ENCODE results near the gene ZNF683.

Gene ZNF683

DNA sequence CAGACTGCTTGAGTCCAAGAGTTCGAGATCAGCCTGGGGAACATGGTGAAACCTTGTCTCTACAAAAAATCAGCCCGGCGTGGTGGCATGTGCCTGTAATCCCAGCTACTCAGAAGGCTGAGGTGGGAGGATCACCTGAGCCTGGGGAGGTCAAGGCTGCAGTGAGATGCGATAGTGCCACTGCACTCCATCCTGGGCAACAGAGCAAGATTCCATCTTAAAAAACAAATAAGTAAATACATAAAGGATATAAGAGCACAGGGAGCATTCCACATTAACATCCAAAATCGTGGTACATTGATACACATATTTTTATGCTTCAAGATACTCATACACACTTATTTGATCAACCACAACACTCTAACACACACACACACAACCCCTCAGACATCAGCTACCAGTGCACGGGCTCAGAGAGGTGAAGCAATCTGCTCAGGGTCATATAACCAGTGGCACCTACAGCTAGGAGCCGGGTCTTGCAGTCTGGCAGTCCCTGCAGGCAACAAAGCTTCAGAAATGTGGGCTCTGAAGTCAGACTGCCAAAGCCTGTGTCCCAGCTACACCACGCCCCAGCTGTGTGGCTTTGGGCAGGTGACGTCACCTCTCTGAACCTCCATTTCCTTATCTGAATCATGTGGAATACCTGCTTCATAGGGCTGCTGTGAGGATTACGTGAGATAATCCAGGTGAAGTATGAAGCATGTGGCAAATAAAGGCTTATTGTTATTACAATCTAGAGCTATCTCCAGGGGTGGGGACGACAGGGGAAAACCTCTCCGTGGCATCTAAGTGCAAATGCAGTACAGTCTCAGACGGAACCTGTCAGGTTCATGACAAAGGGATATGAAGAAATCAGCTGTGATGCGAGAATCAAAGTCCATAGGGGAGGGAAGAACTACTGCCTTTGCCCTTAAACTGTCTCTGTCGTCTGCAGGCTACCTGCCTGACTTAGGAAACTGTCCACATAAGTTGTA lies 13.9 kb downstream of the ZNF683 start:
- DNase-seq (ENCODE audit: low spot score) = peak; percentile 43

DNA sequence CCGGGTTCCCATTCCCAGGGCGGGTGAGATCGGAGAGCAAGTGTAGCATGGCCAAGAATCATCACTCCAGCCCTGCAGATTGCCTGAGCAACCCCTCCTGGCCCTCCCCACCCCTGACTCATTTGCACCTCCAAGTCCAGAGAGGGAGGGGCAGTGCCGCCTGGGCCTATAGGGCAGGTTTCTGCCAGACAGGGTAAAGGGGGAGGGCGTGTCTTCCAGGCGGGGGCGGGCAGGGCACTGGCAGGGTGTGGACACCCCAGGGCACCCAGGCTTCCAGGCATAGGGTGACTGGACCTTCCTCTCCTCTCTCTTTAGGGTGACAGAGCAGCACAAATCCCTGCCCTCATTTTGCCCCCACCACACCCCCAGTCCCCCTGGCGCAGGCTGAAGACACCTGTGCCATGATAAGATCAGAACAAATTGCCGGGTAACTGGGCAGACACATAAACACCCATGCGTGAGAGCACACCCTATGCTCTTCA lies 15.4 kb downstream of the ZNF683 start:
- DNase-seq (ENCODE audit: low spot score) = no peak

DNA sequence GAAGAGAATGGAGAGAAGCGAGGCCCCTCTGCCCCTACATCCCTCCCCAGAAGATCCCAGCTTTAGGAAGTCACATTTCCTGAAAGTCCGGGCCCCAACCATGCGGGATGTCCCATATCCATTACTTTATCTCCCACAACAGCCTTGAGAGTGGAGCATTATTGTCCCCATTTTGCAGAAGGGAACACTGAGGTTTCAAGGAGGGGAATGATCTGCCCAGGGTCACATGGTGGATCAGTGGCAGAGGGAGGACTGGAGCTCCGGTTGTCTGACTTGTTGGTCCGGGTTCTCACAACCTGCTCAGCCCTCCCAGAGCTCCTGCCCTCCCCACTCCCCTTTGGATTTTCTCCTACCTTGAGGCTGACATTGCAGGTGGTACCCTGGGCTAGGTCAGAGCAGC lies 16.4 kb downstream of the ZNF683 start:
- no peak for DNase-seq (ENCODE audit: low spot score)

DNA sequence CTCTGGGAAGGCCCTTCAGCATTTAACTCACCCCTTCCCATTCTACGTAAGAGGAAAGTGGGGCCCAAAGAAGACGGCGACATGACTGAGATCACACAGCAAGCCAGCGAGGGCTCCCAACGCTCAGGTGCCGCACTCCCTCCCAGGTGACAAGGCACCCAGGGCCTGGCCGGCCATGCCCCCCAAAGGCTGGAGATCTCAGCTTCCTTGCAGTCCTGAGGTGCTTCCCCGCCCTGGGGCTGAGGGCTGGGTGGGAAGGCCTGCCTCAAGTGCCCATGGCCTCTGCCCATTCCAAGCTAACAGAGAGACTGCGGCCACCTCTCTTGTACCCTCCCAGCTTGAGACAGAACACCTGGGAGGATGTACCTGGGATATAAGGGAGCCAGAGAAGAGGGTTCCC lies 17.6 kb downstream of the ZNF683 start:
- no peak for DNase-seq (ENCODE audit: low spot score)

DNA sequence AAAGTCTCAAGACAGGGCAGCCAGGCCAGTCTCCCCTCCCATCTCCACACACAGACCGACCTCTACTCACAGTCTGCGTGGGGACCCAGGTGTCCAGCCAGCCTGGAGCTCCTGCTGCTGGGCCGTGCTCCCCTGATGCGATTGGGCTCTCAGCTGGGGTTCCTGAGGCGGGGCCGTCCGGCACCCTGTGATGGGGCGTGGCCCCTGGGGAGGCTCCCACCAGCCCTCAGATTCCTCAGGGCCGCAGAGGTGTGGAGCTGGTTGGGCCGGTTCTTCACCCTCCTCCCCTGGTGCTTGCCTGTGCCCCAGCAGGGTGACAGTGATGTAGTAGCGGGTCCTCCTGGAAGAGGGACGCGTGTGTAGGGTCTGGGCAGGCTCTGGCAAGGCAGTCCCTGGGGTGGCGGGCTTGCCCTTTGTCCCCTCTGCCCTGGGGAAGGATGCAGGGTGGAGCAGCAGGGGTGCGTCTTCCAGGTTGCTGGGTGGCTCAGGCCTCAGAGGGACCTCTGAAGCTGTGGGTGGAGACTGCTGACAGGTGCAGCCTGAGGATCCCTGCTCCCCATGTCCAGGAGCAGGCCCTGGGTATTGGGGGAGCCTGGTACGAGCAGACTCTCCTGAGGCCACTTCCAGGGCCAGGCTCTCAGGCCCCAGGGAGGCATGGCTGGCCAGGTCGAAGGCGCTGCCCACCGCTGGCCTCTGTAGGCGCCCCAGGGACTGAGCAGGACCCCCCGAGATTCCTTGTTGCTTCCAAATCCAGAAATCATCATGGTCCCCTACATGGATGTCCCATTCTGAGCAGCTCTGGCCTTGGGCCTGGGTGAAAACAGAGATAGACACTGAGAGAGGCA lies 18.4 kb downstream of the ZNF683 start, which contains the start of gene CRYBG2:
Gene CRYBG2, minus strand, starts transcription at position 155 of the 845 bp plus-strand sequence. CDS start 7,473 bp downstream, outside the sequence.
- no peak for DNase-seq (ENCODE audit: low spot score)

DNA sequence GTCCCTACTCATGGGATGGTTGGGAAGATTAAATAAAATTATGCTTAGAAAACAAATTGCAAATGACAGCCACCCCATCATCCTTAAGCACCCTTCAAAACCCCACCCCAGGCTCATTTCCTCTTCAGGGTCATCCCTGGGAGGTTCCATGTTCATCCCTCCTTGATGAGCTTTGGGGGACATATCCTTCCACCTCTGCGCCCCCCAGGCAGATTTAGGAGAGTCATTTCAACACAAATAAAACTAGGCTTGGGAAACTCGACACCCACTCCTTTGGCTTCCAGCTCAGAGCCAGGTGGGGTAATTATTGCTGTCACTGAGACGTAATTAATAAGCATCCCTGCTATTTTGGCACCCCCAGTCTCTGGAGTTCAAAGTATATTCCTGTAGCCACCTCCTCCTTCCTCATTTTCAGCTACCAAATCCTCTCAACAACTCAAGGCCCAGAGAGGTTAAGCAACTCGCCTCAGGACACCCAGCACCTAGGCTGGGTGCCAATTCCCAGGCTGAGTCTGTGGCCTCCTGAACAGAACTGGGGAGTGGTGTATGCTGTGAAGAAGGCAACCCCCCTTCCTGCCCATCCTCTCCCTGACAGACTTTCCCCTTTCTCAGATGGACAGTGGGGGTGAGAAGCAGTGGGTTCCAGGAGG lies 19.2 kb downstream of the ZNF683 start:
- no peak for DNase-seq (ENCODE audit: low spot score)

DNA sequence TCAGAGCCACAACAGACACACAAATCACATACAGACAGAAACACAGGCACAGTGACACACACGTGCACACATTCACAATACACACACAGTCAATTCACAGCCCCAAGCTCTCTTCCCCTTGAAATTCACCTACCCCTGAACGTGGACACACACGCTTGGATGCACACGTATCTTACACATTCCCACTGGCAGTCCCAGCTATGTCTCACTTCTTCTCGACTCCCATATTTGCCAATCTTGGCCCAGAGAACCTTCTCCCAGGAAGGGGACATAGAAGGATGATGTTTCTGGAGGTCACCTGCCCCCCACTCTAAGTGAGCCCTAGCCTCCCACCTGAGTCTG lies 20.2 kb downstream of the ZNF683 start:
- DNase-seq (ENCODE audit: low spot score) = no peak

DNA sequence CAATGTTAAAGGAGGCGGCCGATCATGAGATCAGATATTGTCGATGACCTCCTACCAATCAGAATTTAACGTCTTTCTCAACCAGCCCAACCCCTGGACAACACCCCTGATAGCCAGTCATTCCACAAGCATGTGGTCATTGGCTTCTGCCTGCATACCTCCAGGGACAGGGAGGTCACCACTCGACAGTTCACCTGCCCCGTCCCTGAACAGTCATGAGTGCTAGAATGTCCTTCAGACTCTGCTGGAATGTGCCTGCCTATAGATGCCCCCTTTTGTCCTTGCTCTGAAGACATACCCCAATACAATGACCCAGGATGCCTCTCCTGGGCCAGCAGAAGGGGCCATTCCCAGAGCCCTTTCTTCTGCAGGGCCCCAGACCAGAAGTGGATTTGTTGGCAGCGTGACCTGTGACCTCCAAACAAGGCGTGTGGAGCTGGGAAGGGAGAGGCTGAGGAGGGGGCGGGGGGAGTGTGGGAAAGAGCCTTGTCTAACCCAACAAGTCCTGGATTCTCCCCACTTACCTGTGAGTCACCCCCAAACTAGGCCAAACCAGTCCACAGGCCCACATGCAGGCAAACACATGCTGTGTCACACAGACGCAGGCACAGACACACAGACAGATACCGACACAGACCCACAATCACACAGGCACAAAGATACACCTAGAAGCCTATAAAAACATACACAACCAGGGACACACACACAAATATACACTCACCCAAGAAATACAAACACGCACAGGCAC lies 20.8 kb downstream of the ZNF683 start:
- peak; percentile 43 for DNase-seq (ENCODE audit: low spot score)

DNA sequence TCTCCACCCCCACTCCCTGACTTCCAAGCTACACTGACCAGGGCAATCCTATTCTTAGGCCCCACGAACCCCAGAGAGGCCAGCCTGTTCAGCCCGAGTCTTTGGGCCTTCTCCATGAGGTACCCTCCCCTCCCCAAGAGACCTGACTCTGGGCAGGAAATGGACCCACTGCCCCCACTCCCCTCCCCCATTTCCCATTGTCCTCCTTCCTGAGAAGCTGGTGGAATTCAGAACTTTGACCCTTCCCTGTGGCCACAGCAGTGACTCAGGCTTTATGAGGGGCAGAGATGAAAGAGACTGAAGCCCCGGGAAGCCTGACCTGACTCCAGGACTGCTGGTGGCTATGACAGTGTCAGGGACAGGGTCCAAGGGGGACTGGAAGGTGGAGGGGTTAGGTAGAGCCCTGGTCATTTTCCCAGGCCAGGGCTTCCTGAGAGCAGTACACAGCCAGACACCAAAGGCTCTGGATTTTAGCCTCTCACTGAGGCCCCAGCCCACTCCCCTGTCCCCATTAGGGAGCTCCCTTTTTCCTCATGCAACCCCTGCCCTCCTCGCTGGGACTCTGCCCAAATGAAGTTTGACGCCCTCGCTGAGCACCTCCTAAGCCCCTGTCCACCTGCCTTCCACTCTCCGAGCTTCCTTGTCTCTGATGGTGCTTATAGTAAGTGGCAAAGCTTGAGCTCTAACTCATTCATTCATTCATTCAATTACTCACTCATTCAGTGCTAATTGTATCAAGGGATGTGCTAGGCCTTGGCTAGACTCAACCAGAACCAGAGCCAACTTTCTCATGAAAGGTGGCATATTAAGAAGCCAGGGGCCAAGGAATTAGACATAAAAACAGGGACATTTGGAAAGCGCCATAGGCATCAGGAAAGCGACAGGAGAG lies 21.6 kb downstream of the ZNF683 start:
- no peak for DNase-seq (ENCODE audit: low spot score)

DNA sequence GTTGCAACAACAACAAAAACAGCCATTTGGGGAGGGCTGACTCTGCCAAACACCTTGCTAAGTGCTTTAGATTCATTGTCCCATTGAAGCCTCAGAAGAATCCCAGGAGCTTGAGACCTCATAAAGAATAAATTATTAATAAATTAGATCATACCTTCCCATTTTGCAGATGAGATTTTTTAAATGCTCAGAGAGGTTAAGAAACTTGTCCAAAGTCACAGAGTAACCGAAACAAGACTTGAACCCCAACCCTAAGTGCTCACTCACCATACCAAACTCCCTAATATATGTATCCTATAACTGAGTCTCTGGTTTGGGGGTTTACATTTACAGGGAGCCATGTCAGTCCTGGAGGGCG lies 22.2 kb downstream of the ZNF683 start:
- no peak for DNase-seq (ENCODE audit: low spot score)

DNA sequence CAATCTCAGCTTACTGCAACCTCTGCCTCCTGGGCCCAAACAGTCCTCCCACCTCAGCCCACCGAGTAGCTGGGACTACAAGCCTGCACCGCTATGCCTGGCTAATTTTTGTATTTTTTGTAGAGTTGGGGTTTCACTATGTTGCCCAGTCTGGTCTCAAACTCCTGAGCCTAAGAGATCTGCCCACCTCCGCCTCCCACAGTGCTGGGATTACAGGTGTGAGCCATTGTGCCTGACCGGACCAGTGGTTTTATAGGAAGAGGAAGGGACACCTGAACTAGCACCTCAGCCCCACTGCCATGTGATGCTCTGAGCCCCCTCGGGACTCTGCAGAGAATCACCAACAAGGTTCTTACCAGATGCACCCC lies 22.7 kb downstream of the ZNF683 start:
- DNase-seq (ENCODE audit: low spot score) = no peak

DNA sequence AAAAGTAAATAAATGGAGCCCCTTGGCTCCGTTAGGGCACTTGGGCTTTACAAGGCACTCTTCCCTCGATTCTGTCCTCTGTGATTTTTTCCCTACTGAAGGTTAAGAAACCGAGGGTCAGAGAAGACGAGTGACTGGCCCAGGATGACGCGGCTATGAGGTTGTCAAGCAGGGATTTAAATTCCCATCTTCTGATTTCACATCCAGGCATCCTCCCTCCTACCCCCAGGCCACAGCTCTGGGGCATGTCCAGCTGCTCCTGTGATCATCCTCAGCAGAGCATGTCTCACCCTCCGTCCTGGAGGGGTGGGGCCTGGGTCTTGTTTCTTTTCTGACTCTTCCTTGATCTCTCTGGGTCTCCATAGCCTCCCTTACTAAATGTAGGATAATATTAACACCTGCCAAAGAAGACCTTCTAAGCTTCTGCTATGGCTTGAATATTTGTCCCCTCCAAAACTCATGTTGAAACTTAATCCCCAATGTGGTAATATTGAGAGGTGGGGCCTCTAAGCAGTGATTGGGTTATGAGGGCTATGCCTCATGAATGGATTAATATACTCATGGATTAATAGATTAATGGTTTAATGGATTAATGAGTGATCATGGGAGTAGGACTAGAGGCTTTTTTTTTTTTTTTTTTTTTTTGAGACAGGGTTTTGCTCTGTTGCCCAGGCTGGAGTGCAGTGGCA lies 23.2 kb downstream of the ZNF683 start:
- DNase-seq (ENCODE audit: low spot score) = peak; percentile 69

DNA sequence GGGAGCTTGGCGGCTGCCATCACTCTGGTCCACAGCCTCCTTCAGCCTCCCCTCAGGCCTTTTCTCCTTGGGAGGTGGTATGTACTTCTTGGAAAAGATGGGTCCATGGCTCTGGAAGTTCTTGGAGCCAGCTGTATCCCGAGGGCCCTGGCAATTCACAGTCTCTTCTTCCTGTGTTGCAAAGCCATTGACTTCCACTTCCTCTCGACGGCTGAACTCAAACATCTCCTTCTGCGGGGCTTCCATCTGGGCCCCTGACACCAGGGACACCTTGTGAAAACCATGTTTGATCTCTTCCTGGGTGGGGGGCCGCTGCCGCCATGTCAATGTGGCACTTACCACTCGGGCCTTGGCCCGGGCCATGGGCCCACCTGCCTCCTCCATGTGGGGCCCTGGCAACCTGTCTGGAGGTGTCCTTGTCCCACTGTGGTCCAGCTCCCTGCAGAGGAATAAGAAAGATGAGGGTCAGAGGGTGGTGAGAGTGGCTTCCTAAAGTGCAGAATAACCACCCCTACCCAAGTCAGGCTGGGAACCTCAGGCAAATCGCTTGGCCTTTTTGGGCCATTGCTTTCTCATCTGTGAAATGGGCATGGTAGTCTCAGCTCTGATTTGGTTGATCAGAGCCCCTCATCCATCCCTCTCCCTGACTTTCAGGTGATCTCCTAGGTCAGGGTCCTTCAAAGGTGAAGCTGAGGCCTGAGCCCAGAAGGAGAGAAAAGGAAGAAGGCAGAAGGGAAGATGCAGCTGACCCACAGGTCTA lies 26.1 kb downstream of the ZNF683 start:
- no peak for DNase-seq (ENCODE audit: low spot score)

DNA sequence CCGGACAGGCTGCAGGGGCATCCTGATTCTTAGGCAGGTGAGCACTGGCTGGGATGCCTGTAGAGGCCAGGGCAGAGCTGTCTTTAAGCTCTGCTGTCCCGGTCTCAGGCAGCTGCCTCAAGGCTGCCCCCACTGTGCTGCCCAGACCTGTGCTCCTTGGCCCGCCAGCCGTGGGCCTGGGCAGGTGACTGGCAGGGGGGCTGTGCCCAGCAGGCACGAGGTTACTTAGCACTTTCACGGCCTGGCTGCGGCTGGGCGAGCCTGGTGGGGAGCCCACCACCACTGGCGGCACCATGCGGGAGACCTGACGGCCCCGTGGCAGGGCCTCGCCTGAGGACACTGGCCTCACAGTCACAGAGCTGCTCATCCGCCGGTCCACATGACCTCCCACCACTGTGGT lies 26.8 kb downstream of the ZNF683 start:
- no peak for DNase-seq (ENCODE audit: low spot score)

DNA sequence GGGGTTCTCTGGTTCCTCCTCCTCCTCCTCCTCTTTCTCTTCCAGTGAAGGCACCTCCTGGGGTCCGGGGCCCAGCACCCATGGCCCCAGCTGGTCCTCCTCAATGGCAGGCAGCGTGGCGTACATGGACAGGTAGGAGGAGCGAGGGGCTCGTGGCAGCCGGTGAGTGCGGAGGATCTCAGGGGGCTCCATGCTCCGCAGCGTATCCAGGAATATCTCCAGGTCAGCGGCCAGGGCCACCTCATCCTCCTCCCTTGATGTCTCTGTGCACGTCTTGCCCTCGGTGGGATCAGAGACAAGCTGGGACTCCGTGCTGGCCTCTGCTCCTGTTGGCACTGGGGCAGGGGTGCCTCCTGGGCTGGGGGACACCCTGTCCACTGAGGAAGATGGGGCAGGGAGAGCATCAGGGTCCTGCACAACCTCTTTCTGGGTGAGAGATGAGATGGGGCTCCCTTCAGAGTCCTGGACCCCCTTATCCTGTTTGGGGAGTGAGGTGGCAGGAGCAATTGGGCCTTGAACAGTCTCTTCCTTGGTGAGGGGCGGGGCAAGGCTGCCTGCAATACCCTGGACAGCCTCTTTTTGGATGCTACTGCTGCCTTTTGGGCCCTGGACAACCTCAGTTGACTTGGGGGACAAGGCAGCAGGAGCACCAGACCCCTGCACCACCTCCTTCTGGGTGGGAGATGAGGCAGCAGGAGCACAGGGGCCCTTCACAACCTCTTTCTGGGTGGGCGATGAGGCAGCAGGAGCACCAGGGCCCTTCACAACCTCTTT lies 28.2 kb downstream of the ZNF683 start:
- DNase-seq (ENCODE audit: low spot score) = no peak

DNA sequence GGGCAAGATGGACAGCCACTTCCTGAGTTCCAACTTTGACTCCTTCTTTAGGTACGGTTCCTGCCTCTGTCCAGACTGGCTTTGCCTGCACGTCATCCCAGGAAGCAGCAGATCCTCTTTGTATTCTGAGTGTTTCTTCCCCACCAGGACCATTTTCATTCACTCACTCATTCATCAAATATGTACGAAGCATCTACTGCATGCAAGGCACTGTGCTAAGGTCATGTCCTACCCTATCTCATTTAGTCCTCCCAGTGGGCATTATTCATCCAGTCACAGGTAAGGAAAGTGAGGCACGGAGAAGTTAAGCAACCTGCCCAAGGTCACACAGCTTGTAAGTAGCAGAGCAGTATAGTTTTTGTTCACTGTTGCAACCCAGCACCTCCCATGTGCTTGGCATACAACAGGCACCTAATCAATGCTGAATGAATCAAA lies 32.5 kb downstream of the ZNF683 start:
- DNase-seq (ENCODE audit: low spot score) = no peak

DNA sequence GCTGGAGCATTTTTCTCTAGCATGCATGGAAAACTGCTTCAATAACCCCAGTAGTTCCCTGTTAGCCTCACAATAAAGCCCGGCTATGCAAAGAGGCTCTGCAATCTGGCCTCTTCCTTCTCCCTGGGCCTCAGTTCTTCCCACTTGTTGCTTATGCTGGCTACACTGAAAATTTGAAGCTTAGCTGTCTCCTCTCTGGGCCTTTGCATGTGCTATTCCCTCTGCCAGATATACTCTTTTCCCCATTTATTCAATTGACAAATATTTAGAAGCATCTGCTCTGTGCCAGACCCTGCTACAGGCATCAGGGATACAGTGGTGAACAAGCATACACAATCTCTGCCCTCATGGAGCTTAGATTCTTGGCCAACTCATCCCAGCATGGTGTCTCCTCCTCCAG lies 33.9 kb downstream of the ZNF683 start:
- DNase-seq (ENCODE audit: low spot score) = no peak

DNA sequence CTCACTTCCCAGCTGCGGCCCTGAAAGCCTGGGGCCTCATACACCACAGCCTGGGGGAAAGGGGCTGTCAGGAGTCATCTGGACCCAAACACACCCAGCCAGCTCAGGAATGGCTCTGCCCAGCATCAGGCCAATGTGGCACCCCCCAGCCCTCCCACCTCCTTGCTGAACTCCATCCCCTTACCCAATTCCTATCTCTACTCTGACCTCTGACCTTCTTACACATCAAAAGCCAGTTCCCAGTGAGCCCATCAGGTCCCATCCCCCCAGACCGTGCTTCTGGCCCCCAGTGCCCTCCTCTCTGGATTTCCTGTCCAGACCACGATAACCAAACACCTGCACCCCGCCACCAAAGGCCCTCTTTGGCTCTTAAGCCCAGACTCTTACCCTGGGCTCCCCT lies 34.9 kb downstream of the ZNF683 start:
- no peak for DNase-seq (ENCODE audit: low spot score)

DNA sequence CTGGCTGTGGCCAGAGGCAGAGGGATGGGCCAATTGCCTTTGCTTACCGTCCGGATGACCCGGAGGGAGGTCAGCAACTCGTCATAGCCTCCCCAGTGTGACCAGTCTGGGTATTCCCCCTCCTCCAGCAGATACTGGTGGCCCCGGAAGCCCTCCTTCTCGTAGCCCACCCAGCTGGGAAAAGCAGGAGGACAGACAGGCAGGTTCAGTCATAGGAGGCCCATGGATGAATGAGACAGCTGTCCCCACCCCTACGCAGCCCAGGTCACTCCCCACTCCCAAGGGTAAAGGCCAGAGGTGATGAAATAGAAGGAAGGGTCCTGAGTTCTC lies 35.4 kb downstream of the ZNF683 start:
- DNase-seq (ENCODE audit: low spot score) = no peak

Data from RKO (cell line).